ENCODE measurements around the gene MAGI1.

- TF ChIP-seq, protein P1, sequence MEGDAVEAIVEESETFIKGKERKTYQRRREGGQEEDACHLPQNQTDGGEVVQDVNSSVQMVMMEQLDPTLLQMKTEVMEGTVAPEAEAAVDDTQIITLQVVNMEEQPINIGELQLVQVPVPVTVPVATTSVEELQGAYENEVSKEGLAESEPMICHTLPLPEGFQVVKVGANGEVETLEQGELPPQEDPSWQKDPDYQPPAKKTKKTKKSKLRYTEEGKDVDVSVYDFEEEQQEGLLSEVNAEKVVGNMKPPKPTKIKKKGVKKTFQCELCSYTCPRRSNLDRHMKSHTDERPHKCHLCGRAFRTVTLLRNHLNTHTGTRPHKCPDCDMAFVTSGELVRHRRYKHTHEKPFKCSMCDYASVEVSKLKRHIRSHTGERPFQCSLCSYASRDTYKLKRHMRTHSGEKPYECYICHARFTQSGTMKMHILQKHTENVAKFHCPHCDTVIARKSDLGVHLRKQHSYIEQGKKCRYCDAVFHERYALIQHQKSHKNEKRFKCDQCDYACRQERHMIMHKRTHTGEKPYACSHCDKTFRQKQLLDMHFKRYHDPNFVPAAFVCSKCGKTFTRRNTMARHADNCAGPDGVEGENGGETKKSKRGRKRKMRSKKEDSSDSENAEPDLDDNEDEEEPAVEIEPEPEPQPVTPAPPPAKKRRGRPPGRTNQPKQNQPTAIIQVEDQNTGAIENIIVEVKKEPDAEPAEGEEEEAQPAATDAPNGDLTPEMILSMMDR (conservative IDR thresholded peaks at IDR 0.05; ENCODE audit: low read length) = no peak
- TF ChIP-seq EZH2phosphoT487 (IDR thresholded peaks at IDR 0.05; ENCODE audit: borderline replicate concordance) = no peak
Observed at GRCh38 chr3:65561617-65562016, 477.1 kb downstream of the MAGI1 start.

All from Loucy (cell line).